H1 (cell line): ENCODE measurements around the gene NSUN2. TPM values are rescaled to one million over a fixed set of nuclear protein-coding genes. Genes with fewer than 3 reads are reported as not detected.

Experiments
- CEBPB ChIP-seq: IDR thresholded peaks from 2 replicates; pipeline ENCODE4 v1.6.1; 2012; ENCODE audit warnings: low read depth, low read length
- EGR1 ChIP-seq: IDR thresholded peaks from 2 replicates; pipeline ENCODE4 v1.6.1; 2011; ENCODE audit warnings: low read depth, low read length, borderline replicate concordance
- KDM5A ChIP-seq: fragments of 200-600 bp; IDR thresholded peaks from 2 replicates; pipeline ENCODE4 v1.7.1; 2012; ENCODE audit warnings: mild to moderate bottlenecking, low read length, inconsistent platforms, mixed read lengths
- MAFK ChIP-seq: IDR thresholded peaks from 2 replicates; pipeline ENCODE4 v1.6.1; 2012; ENCODE audit warnings: low read depth, mild to moderate bottlenecking, improper control_type of control experiment, low read length
- PHF8 ChIP-seq: fragments of 200-600 bp; sonication (generic); conservative IDR thresholded peaks from 2 replicates; pipeline ENCODE4 v1.7.1; 2012; ENCODE audit warnings: low read depth, mild to moderate bottlenecking, inconsistent platforms, low read length, moderate library complexity
- POLR2A ChIP-seq, 2 experiments: IDR thresholded peaks; 1 replicate in 1 of 2; 2 replicates in 1 of 2; pipeline ENCODE4 v1.6.1; 2011; ENCODE audit warnings: low read depth in 2 of 2, low read length in 2 of 2, mild to moderate bottlenecking in 2 of 2; ENCODE audit errors: control extremely low read depth in 1 of 2
- SIRT6 ChIP-seq: IDR thresholded peaks from one replicate; pipeline ENCODE4 v1.7.1; 2012; ENCODE audit warnings: low read length, inconsistent platforms
- SIX5 ChIP-seq: IDR thresholded peaks from 2 replicates; pipeline ENCODE4 v1.6.1; 2011; ENCODE audit warnings: mild to moderate bottlenecking, low read depth, low read length
- polyA plus RNA-seq, 7 experiments: library from polyadenylated mRNA; depleted of rRNA in 3 of 7; stranded (reverse) in 5 of 7; unstranded in 2 of 7; fragments of >200 nt in 5 of 7; fragments of 200-250 nt in 2 of 7; gene quantifications; 1 replicate in 5 of 7; 2 replicates in 1 of 7; 4 replicates in 1 of 7; pipeline versions ENCODE4 v1.2.1 to v1.2.3, GENCODE V29; 2011 to 2013; ENCODE audit warnings: missing spikeins in 2 of 7, mixed read lengths in 2 of 7
- total RNA-seq: library from RNA; stranded (reverse); fragmentation: NEBNext Ultra II Directional; extraction: Animal tissue kit (Norgen Biotek cat#: 25700); gene quantifications from 2 replicates; pipeline ENCODE4 v1.2.1, GENCODE V29; 2021

NSUN2 gene
- total and polyA plus RNA-seq, 2 of the 8 experiments (the other 6 are each of a cell fraction or from before 2014, with no cell fraction given): 47.3 to 94.7 TPM

- TF ChIP-seq MAFK (no peak), PHF8 (no peak), EGR1 (no peak), POLR2A (IDR thresholded peaks at IDR 0.05; ENCODE audit: control extremely low read depth in 1 of 2, low read depth in 2 of 2, low read length in 2 of 2) (no peak), CEBPB (no peak), SIX5 (no peak), SIRT6 (no peak), KDM5A (no peak)
Observed at GRCh38 chr5:6556802-6557102, 76.1 kb downstream of the NSUN2 start (continued).
